Cardiac muscle cell (in vitro differentiated cells and primary cell): ENCODE results near the gene ADGRD1. TPM values are rescaled to one million over a fixed set of nuclear protein-coding genes. Genes with fewer than 3 reads are reported as not detected.

Source experiments
- DNase-seq, 2 donors: peaks; one replicate each; pipeline versions ENCODE4 v3.0.0 to v3.0.0-alpha.2; 2010 to 2017; ENCODE audit warnings: low read depth in 1 of 2, low spot score in 1 of 2
- H3K27ac ChIP-seq: fragments of 200-600 bp; sonication (generic); 2 replicates; pipeline ENCODE4 v1.5.1; 2016
- H3K27me3 ChIP-seq: fragments of 200-600 bp; sonication (generic); 2 replicates; pipeline ENCODE4 v1.6.0; 2016; ENCODE audit warnings: control low read depth
- H3K36me3 ChIP-seq: fragments of 200-600 bp; sonication (generic); 2 replicates; pipeline ENCODE4 v1.5.1; 2016; ENCODE audit warnings: control low read depth
- H3K4me1 ChIP-seq: fragments of 200-600 bp; sonication (generic); 2 replicates; pipeline ENCODE4 v1.8.1; 2017; ENCODE audit warnings: low read depth, mild to moderate bottlenecking, mixed run types
- H3K4me3 ChIP-seq: fragments of 200-600 bp; sonication (generic); 2 replicates; pipeline ENCODE4 v1.5.1; 2016; ENCODE audit warnings: mild to moderate bottlenecking
- H3K9me3 ChIP-seq: fragments of 200-600 bp; sonication (generic); 2 replicates; pipeline ENCODE4 v1.5.1; 2017; ENCODE audit warnings: low read depth, mild to moderate bottlenecking, control low read depth
- polyA plus RNA-seq: library from polyadenylated mRNA; unstranded; fragments of >200 nt; fragmentation: Nextera tagmentation; extraction: Ambion mirVana; gene quantifications from 2 replicates; pipeline ENCODE4 v1.2.1, GENCODE V29; 2016
- total RNA-seq: library from RNA; depleted of rRNA; stranded (reverse); fragments of >200 nt; gene quantifications from 2 replicates; pipeline ENCODE4 v1.2.3, GENCODE V29; 2016
- TF ChIP-seq, protein P1 (sequence below): IDR thresholded peaks from 2 replicates; pipeline ENCODE4 v1.5.1; 2012; ENCODE audit warnings: low read depth, mild to moderate bottlenecking, low read length

The ADGRD1 gene
- total and polyA plus RNA-seq, 2 experiments from 2014 or later = 66.6 to 74.0 TPM

DNA sequence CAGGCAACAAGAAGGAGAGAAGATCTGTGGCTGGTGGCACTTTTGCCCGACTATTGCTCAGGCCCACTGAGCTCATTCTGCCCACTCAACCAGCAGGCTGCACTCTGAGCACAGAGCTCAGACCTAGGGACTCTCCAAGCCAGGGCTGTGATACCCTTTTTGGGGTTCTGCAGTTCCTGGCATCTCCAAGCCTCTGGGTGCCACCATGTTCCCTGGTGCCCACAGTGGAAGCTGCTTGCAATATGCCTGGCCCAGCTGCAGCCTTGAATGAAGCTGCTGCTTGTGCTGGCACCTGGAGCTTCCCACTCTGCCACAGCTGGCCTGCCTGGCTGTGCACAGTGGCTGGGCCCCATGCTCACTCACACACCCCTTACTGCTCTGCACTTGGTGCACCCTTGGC, 236.1 kb downstream of the ADGRD1 start:
- no peak for DNase-seq
- no peaks in the 10 kb centered on the region for H3K4me1 ChIP-seq
- no peak overlapping the region for H3K4me3 ChIP-seq
- TF ChIP-seq, protein P1, sequence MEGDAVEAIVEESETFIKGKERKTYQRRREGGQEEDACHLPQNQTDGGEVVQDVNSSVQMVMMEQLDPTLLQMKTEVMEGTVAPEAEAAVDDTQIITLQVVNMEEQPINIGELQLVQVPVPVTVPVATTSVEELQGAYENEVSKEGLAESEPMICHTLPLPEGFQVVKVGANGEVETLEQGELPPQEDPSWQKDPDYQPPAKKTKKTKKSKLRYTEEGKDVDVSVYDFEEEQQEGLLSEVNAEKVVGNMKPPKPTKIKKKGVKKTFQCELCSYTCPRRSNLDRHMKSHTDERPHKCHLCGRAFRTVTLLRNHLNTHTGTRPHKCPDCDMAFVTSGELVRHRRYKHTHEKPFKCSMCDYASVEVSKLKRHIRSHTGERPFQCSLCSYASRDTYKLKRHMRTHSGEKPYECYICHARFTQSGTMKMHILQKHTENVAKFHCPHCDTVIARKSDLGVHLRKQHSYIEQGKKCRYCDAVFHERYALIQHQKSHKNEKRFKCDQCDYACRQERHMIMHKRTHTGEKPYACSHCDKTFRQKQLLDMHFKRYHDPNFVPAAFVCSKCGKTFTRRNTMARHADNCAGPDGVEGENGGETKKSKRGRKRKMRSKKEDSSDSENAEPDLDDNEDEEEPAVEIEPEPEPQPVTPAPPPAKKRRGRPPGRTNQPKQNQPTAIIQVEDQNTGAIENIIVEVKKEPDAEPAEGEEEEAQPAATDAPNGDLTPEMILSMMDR = no peak
- no peak overlapping the region for H3K27ac ChIP-seq
- no peaks in the 10 kb centered on the region for H3K36me3 ChIP-seq
- no peaks in the 10 kb centered on the region for H3K9me3 ChIP-seq
- peaks cover 21% of the 10 kb centered on the region for H3K27me3 ChIP-seq

DNA sequence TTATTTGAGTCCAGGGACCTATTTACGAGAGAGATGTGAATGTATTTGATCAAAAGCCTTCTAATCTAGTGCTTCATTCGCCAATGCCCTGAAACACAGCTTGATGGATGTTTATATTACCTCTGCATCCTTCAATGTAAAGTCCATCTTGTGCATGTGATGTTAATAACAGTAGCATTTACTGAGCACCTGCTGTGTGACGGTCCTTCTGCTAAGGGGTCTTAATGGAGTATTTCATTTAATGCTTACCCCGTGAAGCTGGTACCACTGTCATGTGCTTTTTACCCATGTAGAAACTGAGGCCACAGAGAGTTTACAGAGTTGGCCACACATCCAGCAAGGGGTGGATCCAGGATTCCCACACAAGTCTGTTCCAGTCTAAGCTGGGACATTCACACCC, 237.3 kb downstream of the ADGRD1 start:
- Histone ChIP-seq H3K27me3 (peaks cover 21% of the 10 kb centered on the region), H3K36me3 (no peaks in the 10 kb centered on the region), H3K9me3 (no peaks in the 10 kb centered on the region), H3K4me3 (no peak overlapping the region), H3K27ac (no peak overlapping the region), H3K4me1 (no peaks in the 10 kb centered on the region)
- DNase-seq = no peak
- TF ChIP-seq, protein P1 = no peak

Other genes starting within 250 kb of the ADGRD1 start
- gene RIMBP2, start 237.6 kb upstream of the ADGRD1 start, total RNA-seq = 2.4 and 10.5 TPM in 2 replicates
- 2.6 and 8.3 TPM in 2 replicates for gene RIMBP2, start 237.6 kb upstream of the ADGRD1 start, polyA plus RNA-seq
- gene STX2, start 114.7 kb upstream of the ADGRD1 start, total RNA-seq = 15.9 and 19.0 TPM in 2 replicates
- 20.8 and 23.7 TPM in 2 replicates for gene STX2, start 114.7 kb upstream of the ADGRD1 start, polyA plus RNA-seq
- 189 and 260 TPM in 2 replicates for gene RAN, start 81.8 kb upstream of the ADGRD1 start, total RNA-seq
- 785 and 1,009 TPM in 2 replicates for gene RAN, start 81.8 kb upstream of the ADGRD1 start, polyA plus RNA-seq